ENCODE results near the gene FLYWCH1.

Gene FLYWCH1

GRCh38 chr16:2874912-2875362 lies 36.8 kb upstream of the FLYWCH1 start:
- no peak overlapping the region for H3K27ac ChIP-seq
- no peaks in the 10 kb centered on the region for H3K36me3 ChIP-seq
- H3K9me3 ChIP-seq (replicated peaks in 1 of 11) = peaks cover 5 to 15% (median 13%) of the 10 kb centered on the region in 11 experiments
- no peak overlapping the region for H3K9ac ChIP-seq
- no peak for TF ChIP-seq Cebpa-rat (IDR thresholded peaks at IDR 0.05)
- no peaks in the 10 kb centered on the region for H4K20me1 ChIP-seq
- peaks cover 8 to 25% (median 21%) of the 10 kb centered on the region in 10 experiments for H3K4me1 ChIP-seq
- peak overlapping the region in 4 of 11 experiments; percentile 6 to 19 (median 8); a peak in 3 of 22 replicates for H3K4me2 ChIP-seq
- no peaks in the 10 kb centered on the region for H3K27me3 ChIP-seq
- H3K4me3 ChIP-seq = no peak overlapping the region

- Histone ChIP-seq H3K36me3 (no peaks in the 10 kb centered on the region), H4K20me1 (peaks cover 0 to 9% (median 0%) of the 10 kb centered on the region in 11 experiments; a peak in 1 of 22 replicates), H3K27ac (no peak overlapping the region), H3K4me1 (peaks cover 6 to 24% (median 15%) of the 10 kb centered on the region in 10 experiments), H3K27me3 (no peaks in the 10 kb centered on the region), H3K4me2 (no peak overlapping the region), H3K9ac (no peak overlapping the region), H3K4me3 (no peak overlapping the region; a peak in 1 of 20 replicates), H3K9me3 (replicated peaks in 1 of 11) (peaks cover 10 to 25% (median 22%) of the 10 kb centered on the region in 11 experiments)
- no peak for TF ChIP-seq Cebpa-rat (IDR thresholded peaks at IDR 0.05)
Measured at GRCh38 chr16:2879854-2880508, 31.8 kb upstream of the FLYWCH1 start.

- Histone ChIP-seq H3K27me3 (no peaks in the 10 kb centered on the region), H3K36me3 (peaks cover 0 to 5% (median 0%) of the 10 kb centered on the region in 11 experiments; a peak in 1 of 22 replicates), H3K9ac (peak overlapping the region; percentile 66 to 97 (median 91); a peak in 21 of 22 replicates), H3K9me3 (replicated peaks in 1 of 11) (peaks cover 10 to 25% (median 22%) of the 10 kb centered on the region in 11 experiments), H4K20me1 (peaks cover 0 to 9% (median 0%) of the 10 kb centered on the region in 11 experiments; a peak in 1 of 22 replicates), H3K4me3 (peak overlapping the region; percentile 75 to 97 (median 87)), H3K4me2 (peak overlapping the region; percentile 82 to 97 (median 93)), H3K27ac (peak overlapping the region in 9 of 11 experiments; percentile 20 to 91 (median 86); a peak in 16 of 22 replicates), H3K4me1 (peaks cover 11 to 21% (median 15%) of the 10 kb centered on the region in 10 experiments)
- no peak for TF ChIP-seq Cebpa-rat (IDR thresholded peaks at IDR 0.05)
Measured at GRCh38 chr16:2881783-2882649, 29.7 kb upstream of the FLYWCH1 start.

GRCh38 chr16:2882650-2883457 lies 28.9 kb upstream of the FLYWCH1 start, which contains the start of gene FLYWCH2:
Gene FLYWCH2 (plus strand): TSS chr16:2883215. CDS start chr16:2896450, 13,235 bp downstream.
- TF ChIP-seq Cebpa-rat (IDR thresholded peaks at IDR 0.05) = no peak
- peak within 1 kb of the TSS; percentile 81 to 97 (median 92) for H3K9ac ChIP-seq
- peaks cover 11 to 22% (median 15%) of the 10 kb centered on the region in 10 experiments for H3K4me1 ChIP-seq
- peak within 1 kb of the TSS; percentile 87 to 99 (median 95) for H3K4me2 ChIP-seq
- peaks cover 0 to 9% (median 0%) of the 10 kb centered on the region in 11 experiments; a peak in 1 of 22 replicates for H4K20me1 ChIP-seq
- H3K4me3 ChIP-seq = peak within 1 kb of the TSS; percentile 75 to 97 (median 87)
- H3K27ac ChIP-seq = peak within 1 kb of the TSS; percentile 76 to 91 (median 87)
- H3K27me3 ChIP-seq = no peaks in the 10 kb centered on the region
- H3K9me3 ChIP-seq (replicated peaks in 1 of 11) = peaks cover 10 to 25% (median 22%) of the 10 kb centered on the region in 11 experiments
- H3K36me3 ChIP-seq = peaks cover 0 to 5% (median 0%) of the 10 kb centered on the region in 11 experiments; a peak in 2 of 22 replicates

- H3K4me2 ChIP-seq = peak overlapping the region; percentile 87 to 99 (median 95)
- H4K20me1 ChIP-seq = peaks cover 0 to 9% (median 0%) of the 10 kb centered on the region in 11 experiments; a peak in 1 of 22 replicates
- peaks cover 11 to 22% (median 15%) of the 10 kb centered on the region in 10 experiments for H3K4me1 ChIP-seq
- peak overlapping the region; percentile 81 to 97 (median 92) for H3K9ac ChIP-seq
- peak overlapping the region; percentile 76 to 91 (median 87) for H3K27ac ChIP-seq
- peak overlapping the region; percentile 75 to 97 (median 87) for H3K4me3 ChIP-seq
- no peaks in the 10 kb centered on the region for H3K27me3 ChIP-seq
- H3K36me3 ChIP-seq = peaks cover 0 to 5% (median 0%) of the 10 kb centered on the region in 11 experiments; a peak in 2 of 22 replicates
- H3K9me3 ChIP-seq (replicated peaks in 1 of 11) = peaks cover 10 to 24% (median 22%) of the 10 kb centered on the region in 11 experiments
- TF ChIP-seq Cebpa-rat (IDR thresholded peaks at IDR 0.05) = no peak
Measured at GRCh38 chr16:2883458-2883908, 28.2 kb upstream of the FLYWCH1 start.

GRCh38 chr16:2884041-2884451 lies 27.7 kb upstream of the FLYWCH1 start:
- no peaks in the 10 kb centered on the region for H3K27me3 ChIP-seq
- H3K4me2 ChIP-seq = peak overlapping the region; percentile 87 to 99 (median 95)
- peak overlapping the region in 2 of 11 experiments; percentile 87 to 89; a peak in 2 of 22 replicates for H3K27ac ChIP-seq
- peaks cover 11 to 22% (median 15%) of the 10 kb centered on the region in 10 experiments for H3K4me1 ChIP-seq
- peak overlapping the region; percentile 75 to 97 (median 87) for H3K4me3 ChIP-seq
- H3K9ac ChIP-seq = peak overlapping the region; percentile 81 to 97 (median 92); a peak in 21 of 22 replicates
- peaks cover 10 to 19% (median 18%) of the 10 kb centered on the region in 11 experiments for H3K9me3 ChIP-seq (replicated peaks in 1 of 11)
- peaks cover 0 to 6% (median 0%) of the 10 kb centered on the region in 11 experiments; a peak in 2 of 22 replicates for H3K36me3 ChIP-seq
- H4K20me1 ChIP-seq = peaks cover 0 to 9% (median 0%) of the 10 kb centered on the region in 11 experiments; a peak in 1 of 22 replicates
- TF ChIP-seq Cebpa-rat (IDR thresholded peaks at IDR 0.05) = no peak

GRCh38 chr16:2894231-2894630 lies 17.5 kb upstream of the FLYWCH1 start:
- peaks cover 0 to 41% (median 27%) of the 10 kb centered on the region in 10 experiments; a peak in 16 of 20 replicates for H3K4me1 ChIP-seq
- H3K9me3 ChIP-seq (replicated peaks in 1 of 11) = no peaks in the 10 kb centered on the region
- H3K4me3 ChIP-seq = no peak overlapping the region
- H3K27me3 ChIP-seq = no peaks in the 10 kb centered on the region
- H4K20me1 ChIP-seq = peaks cover 0 to 51% (median 13%) of the 10 kb centered on the region in 11 experiments; a peak in 11 of 22 replicates
- no peak overlapping the region for H3K27ac ChIP-seq
- H3K36me3 ChIP-seq = peaks cover 0 to 28% (median 8%) of the 10 kb centered on the region in 11 experiments; a peak in 9 of 22 replicates
- TF ChIP-seq Cebpa-rat (IDR thresholded peaks at IDR 0.05) = no peak
- H3K9ac ChIP-seq = no peak overlapping the region
- H3K4me2 ChIP-seq = no peak overlapping the region
